DOHH2 (cell line): ENCODE measurements around the gene USP46.

Experiments used
- H3F3A ChIP-seq: fragments of 200-600 bp; sonication (generic), shearing (Covaris generic); 2 replicates; pipeline ENCODE4 v1.6.0; 2016; ENCODE audit warnings: antibody characterized with exemption, mild to moderate bottlenecking; ENCODE audit not compliant: control insufficient read depth, insufficient read depth
- H3K27ac ChIP-seq: fragments of 200-600 bp; sonication (generic); 2 replicates; pipeline ENCODE4 v1.5.1; 2014; ENCODE audit warnings: low read depth, mild to moderate bottlenecking, low read length, moderate library complexity
- H3K27me3 ChIP-seq: fragments of 200-600 bp; sonication (generic); 2 replicates; pipeline ENCODE4 v1.6.1; 2014; ENCODE audit warnings: mild to moderate bottlenecking, low read length, mixed read lengths; ENCODE audit not compliant: control insufficient read depth
- H3K36me3 ChIP-seq: fragments of 200-600 bp; sonication (generic); 2 replicates; pipeline ENCODE4 v1.6.1; 2014; ENCODE audit warnings: mild to moderate bottlenecking, low read length, moderate library complexity, mixed read lengths; ENCODE audit not compliant: control insufficient read depth
- H3K4me1 ChIP-seq: fragments of 200-600 bp; sonication (generic); 2 replicates; pipeline ENCODE4 v1.6.1; 2014; ENCODE audit warnings: mild to moderate bottlenecking, low read length, mixed read lengths; ENCODE audit not compliant: control insufficient read depth
- H3K4me2 ChIP-seq: fragments of 200-600 bp; sonication (generic); 2 replicates; pipeline ENCODE4 v1.6.0; 2014; ENCODE audit warnings: mild to moderate bottlenecking, low read length, moderate library complexity
- H3K4me3 ChIP-seq: fragments of 200-600 bp; sonication (generic); 2 replicates; pipeline ENCODE4 v1.5.1; 2014; ENCODE audit warnings: mild to moderate bottlenecking, low read length, mixed read lengths
- H3K79me2 ChIP-seq: fragments of 200-600 bp; sonication (generic); 2 replicates; pipeline ENCODE4 v1.6.1; 2014; ENCODE audit warnings: mild to moderate bottlenecking, low read length, mixed read lengths; ENCODE audit not compliant: control insufficient read depth
- H3K9me2 ChIP-seq: fragments of 200-600 bp; sonication (generic); replicated peaks from 2 replicates; pipeline ENCODE4 v1.6.1; 2014; ENCODE audit warnings: mild to moderate bottlenecking, low read length, mixed read lengths; ENCODE audit not compliant: control insufficient read depth
- H3K9me3 ChIP-seq: fragments of 200-600 bp; sonication (generic); 2 replicates; pipeline ENCODE4 v1.6.1; 2014; ENCODE audit warnings: antibody characterized with exemption, low read length, mixed read lengths; ENCODE audit not compliant: control insufficient read depth, insufficient read depth
- H4K20me1 ChIP-seq: fragments of 200-600 bp; sonication (generic); 2 replicates; pipeline ENCODE4 v1.6.0; 2014; ENCODE audit warnings: low read depth, mild to moderate bottlenecking, antibody characterized with exemption, low read length, moderate library complexity; ENCODE audit not compliant: control insufficient read depth, insufficient read depth
- CTCF ChIP-seq: fragments of 200-600 bp; sonication (generic); IDR thresholded peaks from one replicate; pipeline ENCODE4 v1.5.1; 2014; ENCODE audit warnings: antibody characterized with exemption, mild to moderate bottlenecking, low read depth, low read length; ENCODE audit not compliant: poor library complexity, severe bottlenecking
- EZH2phosphoT487 ChIP-seq: fragments of 200-600 bp; sonication (generic); IDR thresholded peaks from 2 replicates; pipeline ENCODE4 v1.6.1; 2017; ENCODE audit warnings: borderline replicate concordance, mild to moderate bottlenecking, antibody characterized with exemption, low read length, moderate library complexity, mixed read lengths

The USP46 gene

GRCh38 chr4:52612341-52612740, 46.8 kb downstream of the USP46 start:
- Histone ChIP-seq H3K79me2 (no peaks in the 10 kb centered on the region), H3K9me3 (no peaks in the 10 kb centered on the region), H3K27me3 (no peaks in the 10 kb centered on the region), H3K4me2 (no peak overlapping the region), H3K4me1 (no peaks in the 10 kb centered on the region), H3K36me3 (peaks cover 43% of the 10 kb centered on the region), H4K20me1 (no peaks in the 10 kb centered on the region), H3K4me3 (no peak overlapping the region), H3F3A (no peaks in the 10 kb centered on the region), H3K27ac (no peak overlapping the region), H3K9me2 (no peaks in the 10 kb centered on the region)
- no peak for TF ChIP-seq CTCF
- no peak for TF ChIP-seq EZH2phosphoT487

GRCh38 chr4:52611030-52611555, 48.0 kb downstream of the USP46 start:
- no peaks in the 10 kb centered on the region for H4K20me1 ChIP-seq
- H3K27me3 ChIP-seq = no peaks in the 10 kb centered on the region
- no peaks in the 10 kb centered on the region for H3K9me2 ChIP-seq
- H3K4me2 ChIP-seq = no peak overlapping the region
- H3F3A ChIP-seq = no peaks in the 10 kb centered on the region
- H3K27ac ChIP-seq = no peak overlapping the region
- no peaks in the 10 kb centered on the region for H3K4me1 ChIP-seq
- H3K79me2 ChIP-seq = no peaks in the 10 kb centered on the region
- peaks cover 52% of the 10 kb centered on the region for H3K36me3 ChIP-seq
- no peak overlapping the region for H3K4me3 ChIP-seq
- no peak for TF ChIP-seq CTCF
- no peak for TF ChIP-seq EZH2phosphoT487
- H3K9me3 ChIP-seq = no peaks in the 10 kb centered on the region

- Histone ChIP-seq H3F3A (no peaks in the 10 kb centered on the region), H3K27me3 (no peaks in the 10 kb centered on the region), H3K79me2 (no peaks in the 10 kb centered on the region), H4K20me1 (no peaks in the 10 kb centered on the region), H3K27ac (no peak overlapping the region), H3K4me1 (no peaks in the 10 kb centered on the region), H3K4me2 (no peak overlapping the region), H3K9me3 (no peaks in the 10 kb centered on the region), H3K4me3 (no peak overlapping the region), H3K36me3 (peaks cover 48% of the 10 kb centered on the region), H3K9me2 (no peaks in the 10 kb centered on the region)
- TF ChIP-seq EZH2phosphoT487 = no peak
- TF ChIP-seq CTCF = no peak
These were observed 52.4 kb downstream of the USP46 start for GRCh38 chr4:52606726-52607125.
